Hepatocyte (in vitro differentiated cells): ENCODE data around the gene ALG13.

ENCODE experiments used
- CTCF ChIP-seq: fragments of 200-600 bp; sonication (generic); IDR thresholded peaks from 2 replicates; pipeline ENCODE4 v1.5.1; 2016; ENCODE audit warnings: antibody characterized with exemption, mild to moderate bottlenecking; ENCODE audit not compliant: poor library complexity
- EZH2 ChIP-seq: fragments of 200-600 bp; sonication (generic); IDR thresholded peaks from 2 replicates; pipeline ENCODE4 v1.6.1; 2016; ENCODE audit warnings: antibody characterized with exemption, mild to moderate bottlenecking, borderline replicate concordance

- TF ChIP-seq CTCF (peak; percentile 84), EZH2 (no peak)
Measured at GRCh38 chrX:111680988-111681779, at the start of gene ALG13.
